GM21717 (cell line): ENCODE results near the gene FAM120B.

Source experiments
- ATAC-seq: cut with Tn5 transposase; IDR thresholded peaks from one replicate; pipeline ENCODE4 v1.9.1; 2021; ENCODE audit warnings: mild to moderate bottlenecking, moderate library complexity; ENCODE audit not compliant: unreplicated experiment

FAM120B gene

GRCh38 chr6:170453586-170454511 lies 147.3 kb downstream of the FAM120B start:
- ATAC-seq: no peak

- ATAC-seq: no peak
These were observed 148.1 kb downstream of the FAM120B start for GRCh38 chr6:170454512-170455285.

- no peak for ATAC-seq
These were observed 148.9 kb downstream of the FAM120B start for GRCh38 chr6:170455335-170455979.

- ATAC-seq: no peak
These were observed 149.8 kb downstream of the FAM120B start for GRCh38 chr6:170456334-170456733.
